HepG2 (cell line): ENCODE results near the gene HOXD3. TPM values are rescaled to one million over a fixed set of nuclear protein-coding genes. Genes with fewer than 3 reads are reported as not detected.

Source experiments
- ELF4 ChIP-seq: sonication (generic); formaldehyde crosslinking; IDR thresholded peaks from 2 replicates; pipeline ENCODE4 v1.5.0; 2020; ENCODE audit warnings: missing genetic modification reagents, mild to moderate bottlenecking, moderate library complexity, borderline replicate concordance
- JARID2 ChIP-seq: sonication (generic); formaldehyde crosslinking; IDR thresholded peaks from 2 replicates; pipeline ENCODE4 v1.8.1; 2023; ENCODE audit warnings: missing genetic modification reagents, inconsistent platforms; ENCODE audit not compliant: insufficient replicate concordance
- NFKB2 ChIP-seq: sonication (generic); formaldehyde crosslinking; IDR thresholded peaks from 2 replicates; pipeline ENCODE4 v1.4.0; 2020; ENCODE audit warnings: missing genetic modification reagents, borderline replicate concordance
- NFYB ChIP-seq: sonication (generic); formaldehyde crosslinking; IDR thresholded peaks from 2 replicates; pipeline ENCODE4 v1.4.0; 2020; ENCODE audit warnings: missing genetic modification reagents
- NR3C1 ChIP-seq: sonication (generic); formaldehyde crosslinking; IDR thresholded peaks from 2 replicates; pipeline ENCODE4 v1.4.0; 2020; ENCODE audit warnings: missing genetic modification reagents
- RBM22 ChIP-seq: fragments of 200-400 bp; formaldehyde crosslinking; optimal IDR thresholded peaks from 2 replicates; pipeline ENCODE3; 2017; ENCODE audit warnings: mild to moderate bottlenecking, low read length, moderate library complexity
- RELA ChIP-seq: sonication (generic); formaldehyde crosslinking; IDR thresholded peaks from 2 replicates; pipeline ENCODE4 v1.4.0; 2020; ENCODE audit warnings: missing genetic modification reagents
- RNF2 ChIP-seq: fragments of 450-650 bp; conservative IDR thresholded peaks from 2 replicates; pipeline ENCODE4 v1.6.1; 2016; ENCODE audit warnings: low read depth
- SMARCC2 ChIP-seq: fragments of 450-650 bp; IDR thresholded peaks from 2 replicates; pipeline ENCODE4 v1.6.1; 2017; ENCODE audit warnings: antibody characterized with exemption, mild to moderate bottlenecking
- SRSF1 ChIP-seq: fragments of 200-400 bp; formaldehyde crosslinking; optimal IDR thresholded peaks from 2 replicates; pipeline ENCODE3; 2017; ENCODE audit warnings: mild to moderate bottlenecking, low read depth, low read length, moderate library complexity
- TAF15 ChIP-seq: fragments of 200-400 bp; formaldehyde crosslinking; IDR thresholded peaks from one replicate; pipeline ENCODE4 v1.6.1; 2018; ENCODE audit warnings: mild to moderate bottlenecking, low read depth, low read length; ENCODE audit not compliant: poor library complexity, severe bottlenecking
- TP53 ChIP-seq: sonication (generic); formaldehyde crosslinking; conservative IDR thresholded peaks from 2 replicates; pipeline ENCODE4 v1.4.0; 2020; ENCODE audit warnings: missing genetic modification reagents
- YEATS4 ChIP-seq: sonication (generic); formaldehyde crosslinking; IDR thresholded peaks from 2 replicates; pipeline ENCODE4 v1.4.0; 2020; ENCODE audit warnings: missing genetic modification reagents, borderline replicate concordance
- ZFY ChIP-seq: sonication (generic); formaldehyde crosslinking; IDR thresholded peaks from 2 replicates; pipeline ENCODE4 v1.4.0; 2020; ENCODE audit warnings: missing genetic modification reagents
- ZNF446 ChIP-seq: sonication (generic); formaldehyde crosslinking; IDR thresholded peaks from 2 replicates; pipeline ENCODE4 v1.5.0; 2020; ENCODE audit warnings: mild to moderate bottlenecking, missing genetic modification reagents
- ZNF768 ChIP-seq: sonication (generic); formaldehyde crosslinking; IDR thresholded peaks from 2 replicates; pipeline ENCODE4 v1.4.0; 2020; ENCODE audit warnings: missing genetic modification reagents
- polyA plus RNA-seq, 8 experiments: library from polyadenylated mRNA; depleted of rRNA in 3 of 8; stranded (reverse) in 7 of 8; unstranded in 1 of 8; fragments of >200 nt; fragmentation: Illumina TruSeq in 4 of 8; extraction: Trizol in 4 of 8; gene quantifications; 2 replicates each; pipeline versions ENCODE4 v1.2.1 to v1.2.3, GENCODE V29; 2011 to 2016; ENCODE audit warnings: low read depth in 4 of 8, missing spikeins in 1 of 8, mixed read lengths in 1 of 8; ENCODE audit not compliant: insufficient read depth in 1 of 8
- total RNA-seq, 5 experiments: library from RNA; depleted of rRNA; stranded (reverse); fragments of >200 nt; fragmentation: Illumina TruSeq; extraction: Trizol; gene quantifications; 2 replicates each; pipeline ENCODE4 v1.2.3, GENCODE V29; 2016; ENCODE audit warnings: low read depth in 1 of 5
- TF ChIP-seq, protein P1 (sequence below): sonication (generic); formaldehyde crosslinking; IDR thresholded peaks from 2 replicates; pipeline ENCODE4 v1.5.1; 2020; ENCODE audit warnings: mild to moderate bottlenecking, missing genetic modification reagents
- TF ChIP-seq, protein P2 (sequence below): sonication (generic); formaldehyde crosslinking; IDR thresholded peaks from 2 replicates; pipeline ENCODE4 v1.8.1; 2022; ENCODE audit warnings: mild to moderate bottlenecking, missing genetic modification reagents
- TF ChIP-seq, protein P3 (sequence below): sonication (generic); formaldehyde crosslinking; IDR thresholded peaks from 2 replicates; pipeline ENCODE4 v1.8.1; 2023; ENCODE audit warnings: mild to moderate bottlenecking, moderate library complexity, missing genetic modification reagents
- TF ChIP-seq, protein P4 (sequence below): IDR thresholded peaks from 2 replicates; pipeline ENCODE4 v1.6.1; 2016; ENCODE audit warnings: missing compliant biosample characterization, missing genetic modification reagents, borderline replicate concordance
- TF ChIP-seq, protein P5 (sequence below): sonication (generic); formaldehyde crosslinking; IDR thresholded peaks from 2 replicates; pipeline ENCODE4 v1.5.1; 2020; ENCODE audit warnings: missing genetic modification reagents, mild to moderate bottlenecking, borderline replicate concordance

The HOXD3 gene
- total and polyA plus RNA-seq, 2 of the 13 experiments (the other 11 are each of a cell fraction or from before 2014, with no cell fraction given), result 0.05 to 0.09 TPM

DNA sequence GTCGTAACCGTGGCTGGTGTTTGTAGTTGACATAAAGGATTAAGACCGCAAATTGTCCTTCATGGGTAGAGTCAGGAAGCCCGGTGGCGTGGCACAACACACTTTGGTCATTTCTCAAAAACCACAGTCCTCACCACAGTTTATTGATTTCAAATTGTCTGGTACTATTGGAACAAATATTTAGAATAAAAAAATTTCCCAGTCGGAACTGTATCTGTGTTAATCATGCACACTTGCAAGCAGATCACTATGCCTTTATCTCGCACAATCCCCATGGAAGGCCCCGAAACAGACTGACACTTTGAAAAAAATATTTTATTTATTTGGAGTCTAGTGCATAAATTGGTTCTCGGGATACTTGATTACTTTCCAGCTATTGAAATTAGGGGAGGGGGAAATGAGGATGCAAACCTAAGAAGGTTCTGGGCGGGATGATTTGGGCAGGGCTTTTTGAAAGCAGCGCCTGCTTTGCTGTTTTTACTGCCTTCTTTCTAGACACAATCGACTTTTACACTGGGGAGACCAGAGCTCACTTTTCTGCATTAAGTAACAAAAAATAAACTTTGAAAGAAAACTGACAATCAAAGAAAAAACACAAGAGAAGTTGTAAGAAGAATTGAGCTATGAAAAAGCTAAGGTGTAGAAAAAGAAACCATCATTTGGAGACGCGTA is 15.9 kb downstream of the HOXD3 start (continued):
- TF ChIP-seq, protein P1, sequence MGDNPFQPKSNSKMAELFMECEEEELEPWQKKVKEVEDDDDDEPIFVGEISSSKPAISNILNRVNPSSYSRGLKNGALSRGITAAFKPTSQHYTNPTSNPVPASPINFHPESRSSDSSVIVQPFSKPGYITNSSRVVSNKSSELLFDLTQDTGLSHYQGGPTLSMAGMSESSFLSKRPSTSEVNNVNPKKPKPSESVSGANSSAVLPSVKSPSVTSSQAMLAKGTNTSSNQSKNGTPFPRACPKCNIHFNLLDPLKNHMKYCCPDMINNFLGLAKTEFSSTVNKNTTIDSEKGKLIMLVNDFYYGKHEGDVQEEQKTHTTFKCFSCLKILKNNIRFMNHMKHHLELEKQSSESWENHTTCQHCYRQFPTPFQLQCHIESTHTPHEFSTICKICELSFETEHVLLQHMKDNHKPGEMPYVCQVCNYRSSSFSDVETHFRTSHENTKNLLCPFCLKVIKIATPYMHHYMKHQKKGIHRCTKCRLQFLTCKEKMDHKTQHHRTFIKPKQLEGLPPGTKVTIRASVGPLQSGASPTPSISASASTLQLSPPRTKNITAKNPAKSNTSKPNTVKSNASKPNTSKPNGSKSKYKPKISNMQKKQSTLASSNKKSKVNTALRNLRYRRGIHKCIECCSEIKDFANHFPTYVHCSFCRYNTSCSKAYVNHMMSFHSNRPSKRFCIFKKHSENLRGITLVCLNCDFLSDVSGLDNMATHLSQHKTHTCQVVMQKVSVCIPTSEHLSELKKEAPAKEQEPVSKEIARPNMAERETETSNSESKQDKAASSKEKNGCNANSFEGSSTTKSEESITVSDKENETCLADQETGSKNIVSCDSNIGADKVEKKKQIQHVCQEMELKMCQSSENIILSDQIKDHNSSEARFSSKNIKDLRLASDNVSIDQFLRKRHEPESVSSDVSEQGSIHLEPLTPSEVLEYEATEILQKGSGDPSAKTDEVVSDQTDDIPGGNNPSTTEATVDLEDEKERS (CRISPR knock-in tag), result no peak
- TF ChIP-seq YEATS4, result no peak
- TF ChIP-seq SRSF1, result no peak
- TF ChIP-seq ZNF446 (CRISPR knock-in tag), result no peak
- TF ChIP-seq ZFY (CRISPR knock-in tag), result peak; percentile 40
- no peak for TF ChIP-seq SMARCC2
- TF ChIP-seq, protein P2, sequence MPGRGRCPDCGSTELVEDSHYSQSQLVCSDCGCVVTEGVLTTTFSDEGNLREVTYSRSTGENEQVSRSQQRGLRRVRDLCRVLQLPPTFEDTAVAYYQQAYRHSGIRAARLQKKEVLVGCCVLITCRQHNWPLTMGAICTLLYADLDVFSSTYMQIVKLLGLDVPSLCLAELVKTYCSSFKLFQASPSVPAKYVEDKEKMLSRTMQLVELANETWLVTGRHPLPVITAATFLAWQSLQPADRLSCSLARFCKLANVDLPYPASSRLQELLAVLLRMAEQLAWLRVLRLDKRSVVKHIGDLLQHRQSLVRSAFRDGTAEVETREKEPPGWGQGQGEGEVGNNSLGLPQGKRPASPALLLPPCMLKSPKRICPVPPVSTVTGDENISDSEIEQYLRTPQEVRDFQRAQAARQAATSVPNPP (CRISPR knock-in tag), result no peak
- TF ChIP-seq, protein P3, sequence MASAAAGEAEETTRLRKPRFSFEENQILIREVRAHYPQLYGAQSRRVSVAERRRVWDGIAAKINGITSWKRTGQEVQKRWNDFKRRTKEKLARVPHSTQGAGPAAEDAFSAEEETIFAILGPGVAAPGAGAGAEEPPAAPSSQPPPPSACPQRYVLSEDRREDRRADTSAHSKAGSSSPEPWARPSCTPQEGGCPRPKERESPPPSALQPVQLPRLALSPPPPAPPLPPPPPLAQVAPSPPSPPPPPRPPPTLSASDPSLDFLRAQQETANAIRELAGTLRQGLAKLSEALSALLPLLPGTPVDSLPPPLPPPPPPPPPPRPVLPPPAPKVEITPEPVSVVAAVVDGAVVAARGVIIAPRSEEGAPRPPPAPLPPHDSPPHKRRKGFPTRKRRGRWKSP, result no peak
- TF ChIP-seq RNF2, result no peak
- TF ChIP-seq NFKB2 (CRISPR knock-in tag), result no peak
- TF ChIP-seq RBM22, result no peak
- TF ChIP-seq ELF4, result no peak
- no peak for TF ChIP-seq TAF15
- TF ChIP-seq NR3C1, result no peak
- no peak for TF ChIP-seq JARID2 (CRISPR knock-in tag)
- TF ChIP-seq NFYB (CRISPR knock-in tag), result no peak
- no peak for TF ChIP-seq RELA (CRISPR knock-in tag)
- TF ChIP-seq, protein P4, sequence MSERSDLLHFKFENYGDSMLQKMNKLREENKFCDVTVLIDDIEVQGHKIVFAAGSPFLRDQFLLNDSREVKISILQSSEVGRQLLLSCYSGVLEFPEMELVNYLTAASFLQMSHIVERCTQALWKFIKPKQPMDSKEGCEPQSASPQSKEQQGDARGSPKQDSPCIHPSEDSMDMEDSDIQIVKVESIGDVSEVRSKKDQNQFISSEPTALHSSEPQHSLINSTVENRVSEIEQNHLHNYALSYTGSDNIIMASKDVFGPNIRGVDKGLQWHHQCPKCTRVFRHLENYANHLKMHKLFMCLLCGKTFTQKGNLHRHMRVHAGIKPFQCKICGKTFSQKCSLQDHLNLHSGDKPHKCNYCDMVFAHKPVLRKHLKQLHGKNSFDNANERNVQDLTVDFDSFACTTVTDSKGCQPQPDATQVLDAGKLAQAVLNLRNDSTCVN (CRISPR knock-in tag), result no peak
- no peak for TF ChIP-seq ZNF768 (CRISPR knock-in tag)
- peak; percentile 55; the same call in 1 of the 2 replicates for TF ChIP-seq TP53
- TF ChIP-seq, protein P5, sequence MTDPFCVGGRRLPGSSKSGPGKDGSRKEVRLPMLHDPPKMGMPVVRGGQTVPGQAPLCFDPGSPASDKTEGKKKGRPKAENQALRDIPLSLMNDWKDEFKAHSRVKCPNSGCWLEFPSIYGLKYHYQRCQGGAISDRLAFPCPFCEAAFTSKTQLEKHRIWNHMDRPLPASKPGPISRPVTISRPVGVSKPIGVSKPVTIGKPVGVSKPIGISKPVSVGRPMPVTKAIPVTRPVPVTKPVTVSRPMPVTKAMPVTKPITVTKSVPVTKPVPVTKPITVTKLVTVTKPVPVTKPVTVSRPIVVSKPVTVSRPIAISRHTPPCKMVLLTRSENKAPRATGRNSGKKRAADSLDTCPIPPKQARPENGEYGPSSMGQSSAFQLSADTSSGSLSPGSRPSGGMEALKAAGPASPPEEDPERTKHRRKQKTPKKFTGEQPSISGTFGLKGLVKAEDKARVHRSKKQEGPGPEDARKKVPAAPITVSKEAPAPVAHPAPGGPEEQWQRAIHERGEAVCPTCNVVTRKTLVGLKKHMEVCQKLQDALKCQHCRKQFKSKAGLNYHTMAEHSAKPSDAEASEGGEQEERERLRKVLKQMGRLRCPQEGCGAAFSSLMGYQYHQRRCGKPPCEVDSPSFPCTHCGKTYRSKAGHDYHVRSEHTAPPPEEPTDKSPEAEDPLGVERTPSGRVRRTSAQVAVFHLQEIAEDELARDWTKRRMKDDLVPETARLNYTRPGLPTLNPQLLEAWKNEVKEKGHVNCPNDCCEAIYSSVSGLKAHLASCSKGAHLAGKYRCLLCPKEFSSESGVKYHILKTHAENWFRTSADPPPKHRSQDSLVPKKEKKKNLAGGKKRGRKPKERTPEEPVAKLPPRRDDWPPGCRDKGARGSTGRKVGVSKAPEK (CRISPR knock-in tag), result no peak
